Endodermal cell (in vitro differentiated cells): ENCODE data around the gene CLN5. TPM values are rescaled to one million over a fixed set of nuclear protein-coding genes. Genes with fewer than 3 reads are reported as not detected.

ENCODE experiments used
- DNase-seq: peaks from one replicate; pipeline ENCODE4 v3.0.0-alpha.2; 2017
- H3K27ac ChIP-seq: 2 replicates; pipeline ENCODE4 v1.5.1; 2013; ENCODE audit warnings: mild to moderate bottlenecking, low read depth, low read length, moderate library complexity
- H3K27me3 ChIP-seq: 2 replicates; pipeline ENCODE4 v1.6.1; 2013; ENCODE audit warnings: mild to moderate bottlenecking, low read length, moderate library complexity; ENCODE audit not compliant: insufficient read depth, control insufficient read depth, poor library complexity, severe bottlenecking
- H3K36me3 ChIP-seq: 2 replicates; pipeline ENCODE4 v1.7.0; 2013; ENCODE audit warnings: mild to moderate bottlenecking, low read length, moderate library complexity; ENCODE audit not compliant: control insufficient read depth, insufficient read depth
- H3K4me1 ChIP-seq: one replicate; pipeline ENCODE4 v1.7.0; 2013; ENCODE audit warnings: low read length; ENCODE audit not compliant: control insufficient read depth, insufficient read depth
- H3K4me3 ChIP-seq: 2 replicates; pipeline ENCODE4 v1.5.1; 2013; ENCODE audit warnings: mild to moderate bottlenecking, low read length, moderate library complexity
- H3K9ac ChIP-seq: 2 replicates; pipeline ENCODE4 v1.6.1; 2013; ENCODE audit warnings: mild to moderate bottlenecking, low read length, moderate library complexity; ENCODE audit not compliant: poor library complexity, severe bottlenecking; ENCODE audit errors: extremely low read depth
- H3K9me3 ChIP-seq: 2 replicates; pipeline ENCODE4 v1.6.1; 2013; ENCODE audit warnings: mild to moderate bottlenecking, low read length, moderate library complexity; ENCODE audit not compliant: control insufficient read depth
- H3K27ac Mint-ChIP-seq: 2 replicates; pipeline ENCODE4 v1.8.0; 2020; ENCODE audit warnings: mixed read lengths
- H3K27me3 Mint-ChIP-seq: 2 replicates; pipeline ENCODE4 v1.8.0; 2021; ENCODE audit warnings: mild to moderate bottlenecking, mixed read lengths; ENCODE audit not compliant: insufficient read depth
- H3K36me3 Mint-ChIP-seq: 2 replicates; pipeline ENCODE4 v1.8.0; 2020; ENCODE audit warnings: low read depth, mixed read lengths
- H3K4me1 Mint-ChIP-seq: 2 replicates; pipeline ENCODE4 v1.8.0; 2020; ENCODE audit warnings: mixed read lengths
- H3K4me3 Mint-ChIP-seq: 2 replicates; pipeline ENCODE4 v1.8.0; 2020; ENCODE audit warnings: mild to moderate bottlenecking, moderate library complexity, mixed read lengths
- H3K9me3 Mint-ChIP-seq: 2 replicates; pipeline ENCODE4 v1.8.0; 2020; ENCODE audit warnings: mild to moderate bottlenecking, mixed read lengths
- WGBS, 2 experiments: methylation state at CpG; one replicate each; pipeline versions ENCODE4 v1.1.5 to v1.1.7; 2013; ENCODE audit warnings: missing lambda C conversion rate in 2 of 2, mixed read lengths in 1 of 2; ENCODE audit not compliant: insufficient coverage in 1 of 2, insufficient read length in 1 of 2; 5-methylcytosine and 5-hydroxymethylcytosine counted together
- total RNA-seq, 2 donors: library from RNA; stranded (reverse); fragmentation: NEBNext Ultra II Directional in 1 of 2; extraction: Animal tissue kit (Norgen Biotek cat#: 25700) in 1 of 2; gene quantifications; 2 replicates in 1 of 2; 3 replicates in 1 of 2; pipeline ENCODE4 v1.2.1, GENCODE V29; 2021
- TF ChIP-seq, protein P1 (sequence below): fragments of 200-600 bp; sonication (generic); conservative IDR thresholded peaks from 2 replicates; pipeline ENCODE4 v1.5.0; 2021; ENCODE audit warnings: antibody characterized with exemption, mild to moderate bottlenecking

The CLN5 gene
- total RNA-seq, 2 donors from 2014 or later = 13.6 to 13.9 TPM

DNA sequence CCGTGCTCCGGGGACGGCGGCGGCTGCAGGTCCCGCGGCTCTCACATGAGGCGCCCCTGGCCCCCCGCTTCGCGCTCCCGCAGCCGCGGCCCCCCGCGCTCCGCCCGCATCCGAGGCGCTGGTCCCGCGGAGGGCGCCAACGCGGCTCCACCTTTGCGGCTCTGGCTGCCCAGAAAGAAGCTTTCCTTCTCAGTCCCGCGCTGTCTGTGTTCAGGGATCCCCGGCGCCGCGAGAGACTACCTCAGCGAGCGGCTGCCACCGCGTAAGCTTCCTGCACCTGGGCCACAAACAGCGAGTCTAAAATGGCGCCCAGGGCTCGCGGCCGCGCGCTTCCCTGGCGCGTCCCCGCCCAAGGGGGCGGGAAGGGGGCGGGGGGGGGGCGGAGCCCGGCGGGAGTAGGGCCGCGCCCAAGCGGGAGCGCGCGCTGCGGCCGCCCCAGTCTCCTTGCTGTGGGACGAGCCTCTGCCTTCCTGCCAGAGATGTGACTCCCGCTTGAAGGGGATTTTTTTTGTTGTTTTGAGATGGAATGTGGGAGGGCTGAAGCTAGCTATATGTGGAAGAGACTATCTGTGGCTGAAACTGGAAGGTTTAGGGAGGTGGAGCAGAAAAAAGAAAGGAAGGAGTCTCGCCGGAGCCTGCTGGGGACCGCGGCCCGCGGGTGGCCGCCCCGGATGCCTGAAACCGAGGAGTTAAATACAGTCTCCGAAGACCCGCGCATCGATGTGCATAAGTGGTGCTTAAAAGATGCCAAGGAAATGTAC, 35.2 kb downstream of the CLN5 start, which contains the start of gene FBXL3:
FBXL3 (minus strand) TSS at position 299 of the 761 bp plus-strand sequence. CDS start 5,299 bp downstream, outside the sequence.
- peaks cover 14% of the 10 kb centered on the region for H3K4me1 Mint-ChIP-seq
- peaks cover 3% of the 10 kb centered on the region for H3K27me3 ChIP-seq
- H3K27ac ChIP-seq = peak within 1 kb of the TSS; percentile 90
- H3K4me1 ChIP-seq = no peaks in the 10 kb centered on the region
- peak within 1 kb of the TSS; percentile 89 for H3K4me3 ChIP-seq
- peak within 1 kb of the TSS; percentile 79 for H3K4me3 Mint-ChIP-seq
- peak within 1 kb of the TSS; percentile 95 for H3K27ac Mint-ChIP-seq
- DNase-seq = peak; percentile 95
- no peaks in the 10 kb centered on the region for H3K36me3 ChIP-seq
- TF ChIP-seq, protein P1, sequence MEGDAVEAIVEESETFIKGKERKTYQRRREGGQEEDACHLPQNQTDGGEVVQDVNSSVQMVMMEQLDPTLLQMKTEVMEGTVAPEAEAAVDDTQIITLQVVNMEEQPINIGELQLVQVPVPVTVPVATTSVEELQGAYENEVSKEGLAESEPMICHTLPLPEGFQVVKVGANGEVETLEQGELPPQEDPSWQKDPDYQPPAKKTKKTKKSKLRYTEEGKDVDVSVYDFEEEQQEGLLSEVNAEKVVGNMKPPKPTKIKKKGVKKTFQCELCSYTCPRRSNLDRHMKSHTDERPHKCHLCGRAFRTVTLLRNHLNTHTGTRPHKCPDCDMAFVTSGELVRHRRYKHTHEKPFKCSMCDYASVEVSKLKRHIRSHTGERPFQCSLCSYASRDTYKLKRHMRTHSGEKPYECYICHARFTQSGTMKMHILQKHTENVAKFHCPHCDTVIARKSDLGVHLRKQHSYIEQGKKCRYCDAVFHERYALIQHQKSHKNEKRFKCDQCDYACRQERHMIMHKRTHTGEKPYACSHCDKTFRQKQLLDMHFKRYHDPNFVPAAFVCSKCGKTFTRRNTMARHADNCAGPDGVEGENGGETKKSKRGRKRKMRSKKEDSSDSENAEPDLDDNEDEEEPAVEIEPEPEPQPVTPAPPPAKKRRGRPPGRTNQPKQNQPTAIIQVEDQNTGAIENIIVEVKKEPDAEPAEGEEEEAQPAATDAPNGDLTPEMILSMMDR = no peak
- peaks cover 8% of the 10 kb centered on the region for H3K27me3 Mint-ChIP-seq
- WGBS, 2 experiments = 0% methylated on average over 18 to 65 of the region's 74 CpGs
- no peaks in the 10 kb centered on the region for H3K9me3 ChIP-seq
- no peaks in the 10 kb centered on the region for H3K36me3 Mint-ChIP-seq
- peak within 1 kb of the TSS; percentile 65 for H3K9ac ChIP-seq
- H3K9me3 Mint-ChIP-seq = no peaks in the 10 kb centered on the region

GRCh38 chr13:77028202-77028601, 36.3 kb downstream of the CLN5 start:
- no peaks in the 10 kb centered on the region for H3K36me3 ChIP-seq
- no peaks in the 10 kb centered on the region for H3K9me3 ChIP-seq
- Mint-ChIP-seq H3K4me3 (peak overlapping the region; percentile 79), H3K27me3 (peaks cover 8% of the 10 kb centered on the region), H3K27ac (no peak overlapping the region), H3K4me1 (peaks cover 14% of the 10 kb centered on the region), H3K9me3 (no peaks in the 10 kb centered on the region), H3K36me3 (no peaks in the 10 kb centered on the region)
- H3K4me3 ChIP-seq = no peak overlapping the region
- H3K9ac ChIP-seq = no peak overlapping the region
- no peaks in the 10 kb centered on the region for H3K4me1 ChIP-seq
- TF ChIP-seq, protein P1 = no peak
- peaks cover 3% of the 10 kb centered on the region for H3K27me3 ChIP-seq
- no peak overlapping the region for H3K27ac ChIP-seq
- 92 to 95% methylated on average over 5 of the region's 5 CpGs for WGBS, 2 experiments
- DNase-seq = no peak

DNA sequence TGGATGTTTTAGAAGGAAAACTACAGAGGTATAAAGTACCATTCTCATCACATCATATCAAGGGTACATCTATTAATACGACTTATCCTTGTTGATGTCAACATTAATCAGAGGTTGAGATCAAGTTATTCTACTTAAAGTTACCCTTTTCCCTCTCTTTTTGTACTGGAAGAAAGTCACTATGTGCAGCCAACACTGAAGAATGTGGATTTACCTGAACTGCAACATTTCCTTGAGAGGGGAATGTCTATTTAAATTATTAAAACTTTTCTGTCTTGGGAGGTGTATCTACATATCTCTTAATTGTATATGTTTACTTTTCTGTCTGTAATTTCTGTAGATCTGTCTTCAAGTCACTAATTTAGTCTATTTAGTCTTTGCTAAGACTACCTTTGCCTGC, 37.6 kb downstream of the CLN5 start:
- H3K4me3 Mint-ChIP-seq = no peak overlapping the region
- no peaks in the 10 kb centered on the region for H3K36me3 Mint-ChIP-seq
- no peaks in the 10 kb centered on the region for H3K9me3 Mint-ChIP-seq

More for the DNA sequence above, 37.6 kb downstream of the CLN5 start:
- peaks cover 10% of the 10 kb centered on the region for H3K27me3 Mint-ChIP-seq
- no peaks in the 10 kb centered on the region for H3K4me1 ChIP-seq
- H3K9ac ChIP-seq = no peak overlapping the region
- DNase-seq = no peak
- no peak overlapping the region for H3K4me3 ChIP-seq
- H3K27ac ChIP-seq = no peak overlapping the region
- no peak overlapping the region for H3K27ac Mint-ChIP-seq
- no peaks in the 10 kb centered on the region for H3K9me3 ChIP-seq
- peaks cover 11% of the 10 kb centered on the region for H3K4me1 Mint-ChIP-seq
- WGBS, 2 experiments = 92% methylated on average over 1 of the region's 1 CpG; no CpG with 5 or more reads in 1 of the 2 experiments
- TF ChIP-seq, protein P1 = no peak
- no peaks in the 10 kb centered on the region for H3K36me3 ChIP-seq
- peaks cover 3% of the 10 kb centered on the region for H3K27me3 ChIP-seq
